Mucosa of descending colon (tissue), 3 donors: ENCODE results near the gene SASH1. TPM values are rescaled to one million over a fixed set of nuclear protein-coding genes. Genes with fewer than 3 reads are reported as not detected.

ENCODE experiments used
- ATAC-seq: fragments of 200-7000 bp; cut with Tn5 transposase; one replicate; pipeline ENCODE4 v1.9.1; 2020; ENCODE audit warnings: mild to moderate bottlenecking, moderate library complexity
- DNase-seq, 3 donors: peaks; one replicate each; pipeline ENCODE4 v3.0.0-alpha.2; 2020
- H3K36me3 ChIP-seq: fragments of 200-600 bp; one replicate; pipeline ENCODE4 v1.8.0; 2021; ENCODE audit warnings: low read depth, mild to moderate bottlenecking
- H3K4me1 ChIP-seq: fragments of 200-600 bp; one replicate; pipeline ENCODE4 v1.8.0; 2021; ENCODE audit warnings: low read depth, mild to moderate bottlenecking
- H3K4me3 ChIP-seq: fragments of 200-600 bp; one replicate; pipeline ENCODE4 v1.8.0; 2021; ENCODE audit warnings: mild to moderate bottlenecking
- H3K9me3 ChIP-seq: fragments of 200-600 bp; one replicate; pipeline ENCODE4 v1.8.0; 2021; ENCODE audit warnings: mild to moderate bottlenecking
- intact Hi-C, 2 donors: fragments of 100-400 bp; cut with DNase I in 1 of 2; cut with micrococcal nuclease in 1 of 2; formaldehyde crosslinking; loops; one replicate each; pipeline versions ENCODE4 v1.11.0 to v1.11.1; 2022; cut with DNase I, micrococcal nuclease
- total RNA-seq, 3 donors: library from RNA; stranded (reverse); fragmentation: NEBNext Ultra II Directional in 2 of 3; extraction: Animal tissue kit (Norgen Biotek cat#: 25700) in 2 of 3; gene quantifications; one replicate each; pipeline versions ENCODE4 v1.2.1 to v1.2.4, GENCODE V29; 2021 to 2023
- TF ChIP-seq, protein P1 (sequence below): fragments of 200-600 bp; IDR thresholded peaks from one replicate; pipeline ENCODE4 v1.8.0; 2022; ENCODE audit warnings: antibody characterized with exemption, mild to moderate bottlenecking
- donor health status: DM: no; HTN: no; CAD: no; lungs with moderate emphysema.
- donor health status: DM: no; HTN: no; CAD: no.
- donor health status: DM: no; HTN: yes; CAD: no.

The SASH1 gene
- total RNA-seq, 3 donors from 2014 or later = 20.5 to 47.3 (median 22.9) TPM

DNA sequence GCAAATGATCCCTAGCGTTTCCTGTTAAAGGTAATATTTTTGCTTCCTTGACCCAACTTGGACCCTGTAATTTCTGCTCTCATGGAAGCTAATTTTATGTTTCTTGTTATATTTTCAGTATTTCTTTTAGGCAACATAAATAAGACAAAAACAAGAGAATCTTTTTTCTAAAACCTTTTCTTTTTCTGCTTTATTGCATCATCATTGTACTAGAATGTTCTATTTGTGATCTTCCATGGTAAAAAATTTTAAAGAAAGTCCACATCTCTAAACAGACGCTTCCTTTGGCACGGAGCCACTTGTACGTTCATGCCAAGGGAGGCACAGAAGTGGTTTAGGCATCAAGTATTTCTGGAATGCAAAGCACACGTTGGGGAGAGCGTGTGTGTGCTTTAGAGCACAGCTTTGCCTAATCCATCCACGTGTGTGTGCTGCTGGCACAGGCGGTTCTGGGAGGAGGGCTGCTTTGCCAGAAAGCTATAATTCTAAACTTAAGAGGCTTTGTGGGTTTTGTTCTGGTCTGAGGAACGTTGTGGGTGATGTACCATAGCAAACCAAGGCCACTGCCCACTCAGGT, 98.3 kb downstream of the SASH1 start:
- DNase-seq = no peak
- Histone ChIP-seq H3K4me1 (no peaks in the 10 kb centered on the region), H3K4me3 (no peak overlapping the region), H3K9me3 (no peaks in the 10 kb centered on the region), H3K36me3 (no peaks in the 10 kb centered on the region)
- ATAC-seq = peak; percentile 14
- intact Hi-C loops = no loop called here
- TF ChIP-seq, protein P1, sequence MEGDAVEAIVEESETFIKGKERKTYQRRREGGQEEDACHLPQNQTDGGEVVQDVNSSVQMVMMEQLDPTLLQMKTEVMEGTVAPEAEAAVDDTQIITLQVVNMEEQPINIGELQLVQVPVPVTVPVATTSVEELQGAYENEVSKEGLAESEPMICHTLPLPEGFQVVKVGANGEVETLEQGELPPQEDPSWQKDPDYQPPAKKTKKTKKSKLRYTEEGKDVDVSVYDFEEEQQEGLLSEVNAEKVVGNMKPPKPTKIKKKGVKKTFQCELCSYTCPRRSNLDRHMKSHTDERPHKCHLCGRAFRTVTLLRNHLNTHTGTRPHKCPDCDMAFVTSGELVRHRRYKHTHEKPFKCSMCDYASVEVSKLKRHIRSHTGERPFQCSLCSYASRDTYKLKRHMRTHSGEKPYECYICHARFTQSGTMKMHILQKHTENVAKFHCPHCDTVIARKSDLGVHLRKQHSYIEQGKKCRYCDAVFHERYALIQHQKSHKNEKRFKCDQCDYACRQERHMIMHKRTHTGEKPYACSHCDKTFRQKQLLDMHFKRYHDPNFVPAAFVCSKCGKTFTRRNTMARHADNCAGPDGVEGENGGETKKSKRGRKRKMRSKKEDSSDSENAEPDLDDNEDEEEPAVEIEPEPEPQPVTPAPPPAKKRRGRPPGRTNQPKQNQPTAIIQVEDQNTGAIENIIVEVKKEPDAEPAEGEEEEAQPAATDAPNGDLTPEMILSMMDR = no peak

DNA sequence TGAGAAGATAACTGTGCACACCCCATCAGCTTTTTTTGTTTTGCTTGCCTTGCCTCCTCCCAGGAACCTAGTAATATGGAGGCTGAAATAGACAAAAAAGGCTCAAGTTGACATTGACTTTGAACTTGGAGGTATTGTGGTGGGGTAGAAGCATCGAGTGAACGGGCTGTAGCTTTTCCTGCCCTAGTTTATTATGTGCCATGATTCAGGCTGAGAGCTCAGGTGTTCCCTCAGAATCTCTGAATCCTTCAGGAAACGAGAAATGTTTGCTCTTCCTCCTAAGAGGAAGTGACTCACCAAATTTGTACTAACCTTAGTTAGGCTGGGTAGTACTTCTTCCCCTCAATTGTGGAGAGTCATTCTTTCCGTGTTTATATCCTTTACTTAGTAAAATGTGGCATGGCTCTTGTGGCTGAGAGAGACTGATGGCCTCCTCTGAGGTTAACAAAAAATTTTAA, 98.8 kb downstream of the SASH1 start:
- DNase-seq = no peak
- Histone ChIP-seq H3K4me1 (no peaks in the 10 kb centered on the region), H3K36me3 (no peaks in the 10 kb centered on the region), H3K9me3 (no peaks in the 10 kb centered on the region), H3K4me3 (no peak overlapping the region)
- TF ChIP-seq, protein P1 = no peak
- peak; percentile 69 for ATAC-seq
- intact Hi-C loops = no loop called here

DNA sequence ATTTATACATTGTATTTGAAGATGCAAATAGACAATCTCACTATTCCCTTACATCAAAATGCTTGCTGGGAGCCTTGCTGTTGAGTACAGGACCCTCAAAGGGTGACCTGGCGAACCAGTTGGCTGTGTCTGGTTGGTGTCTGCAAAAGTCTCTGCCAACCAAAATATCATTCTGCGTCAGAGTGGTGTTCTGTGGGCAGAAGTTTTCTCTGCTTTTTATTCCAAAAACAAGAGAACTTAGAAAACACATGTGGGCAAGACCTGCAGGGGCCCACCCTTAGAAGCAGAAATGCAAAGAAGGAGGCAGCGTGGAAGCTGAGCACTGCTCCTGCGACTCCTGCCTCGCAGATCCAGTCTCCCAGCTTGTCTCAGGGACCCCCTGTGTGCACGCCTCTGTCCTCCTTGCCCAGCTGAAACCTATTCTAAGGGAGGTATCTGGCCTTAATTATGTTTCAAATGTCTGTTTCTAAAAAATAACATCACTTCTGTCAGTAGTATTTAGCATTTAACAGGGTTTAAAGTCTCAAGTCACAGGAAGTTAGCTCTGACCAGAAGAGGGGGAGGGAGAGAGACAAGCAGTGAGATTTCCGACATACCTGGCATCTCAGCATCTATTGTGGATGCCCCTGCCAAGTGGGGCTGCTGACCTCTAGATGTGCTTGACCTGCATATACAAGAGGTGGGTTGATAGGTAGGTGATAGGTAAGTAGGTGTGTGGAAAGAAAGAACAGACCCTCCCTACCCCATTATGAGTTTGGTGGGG, 101.3 kb downstream of the SASH1 start:
- H3K4me3 ChIP-seq = no peak overlapping the region
- DNase-seq (no peak), ATAC-seq (no peak)
- H3K4me1 ChIP-seq = no peaks in the 10 kb centered on the region
- TF ChIP-seq, protein P1 = no peak
- H3K9me3 ChIP-seq = no peaks in the 10 kb centered on the region
- intact Hi-C loops = no loop called here
- H3K36me3 ChIP-seq = no peaks in the 10 kb centered on the region

DNA sequence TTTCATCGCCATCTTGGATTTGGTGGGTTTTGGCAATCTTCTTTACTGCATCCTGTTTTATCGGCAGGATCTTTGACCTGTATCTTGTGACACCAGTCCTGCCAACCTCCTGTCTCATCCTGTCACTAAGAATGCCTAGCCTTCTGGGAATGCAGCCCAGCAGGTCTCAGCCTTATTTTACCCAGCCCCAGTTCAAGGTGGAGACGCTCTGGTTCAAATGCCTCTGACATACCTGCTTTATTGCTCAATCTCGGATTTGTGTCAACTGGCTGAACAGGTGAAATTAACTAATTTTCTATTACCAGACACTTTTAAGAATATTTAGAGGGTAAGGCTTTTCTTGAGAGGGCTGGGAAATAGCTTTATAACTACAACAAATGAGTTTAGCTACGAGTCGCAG, 102.5 kb downstream of the SASH1 start:
- TF ChIP-seq, protein P1 = no peak
- H3K9me3 ChIP-seq = no peaks in the 10 kb centered on the region
- H3K4me1 ChIP-seq = no peaks in the 10 kb centered on the region
- H3K36me3 ChIP-seq = no peaks in the 10 kb centered on the region
- no peak overlapping the region for H3K4me3 ChIP-seq
- DNase-seq = no peak
- intact Hi-C loops = no loop called here
- ATAC-seq = no peak

DNA sequence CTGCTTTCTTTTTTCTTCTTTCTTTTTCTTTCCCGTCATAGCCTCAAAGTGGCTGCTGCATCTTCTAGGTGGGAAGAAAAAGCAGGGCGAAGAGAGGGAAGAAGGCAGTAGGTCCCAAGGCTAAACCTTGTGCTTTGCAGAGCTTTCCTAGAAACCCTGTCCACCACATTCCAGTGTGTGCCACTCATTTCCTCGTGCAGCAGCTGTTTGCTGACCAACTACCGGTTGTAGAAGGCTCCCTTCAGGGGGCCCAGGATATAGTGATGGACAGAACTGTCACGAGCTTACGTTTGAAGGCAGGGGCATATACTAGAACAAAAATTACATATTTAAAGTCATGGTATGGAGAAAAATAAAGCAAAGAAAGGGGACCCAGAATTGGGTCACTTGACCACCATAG, 103.0 kb downstream of the SASH1 start:
- TF ChIP-seq, protein P1 = no peak
- no peaks in the 10 kb centered on the region for H3K36me3 ChIP-seq
- H3K4me3 ChIP-seq = no peak overlapping the region
- DNase-seq (no peak), ATAC-seq (no peak)
- no peaks in the 10 kb centered on the region for H3K4me1 ChIP-seq
- H3K9me3 ChIP-seq = no peaks in the 10 kb centered on the region
- intact Hi-C loops = no loop called here
